HG02938 (cell line): Measurements from ENCODE around the gene PLAC8.
"Not testable (repeated sequence)": the region's sequence is repeated elsewhere in the genome, so short reads cannot be mapped to it uniquely, and the experiment has no call there.

ENCODE experiments used
- ATAC-seq: cut with Tn5 transposase; IDR thresholded peaks from one replicate; pipeline ENCODE4 v1.9.1; 2021; ENCODE audit warnings: mild to moderate bottlenecking, moderate library complexity; ENCODE audit not compliant: unreplicated experiment

Gene PLAC8

GRCh38 chr4:83074086-83074704 lies 40.3 kb downstream of the PLAC8 start:
- peak; percentile 89 for ATAC-seq

- no peak for ATAC-seq
Measured at GRCh38 chr4:83071116-83071515, 43.4 kb downstream of the PLAC8 start.

GRCh38 chr4:83067058-83067639 lies 47.4 kb downstream of the PLAC8 start:
- ATAC-seq, result no peak

- ATAC-seq, result no peak
Measured at GRCh38 chr4:83065266-83065665, 49.3 kb downstream of the PLAC8 start.

- ATAC-seq, result no peak
Measured at GRCh38 chr4:83062739-83063138, 51.8 kb downstream of the PLAC8 start.

GRCh38 chr4:83054928-83055327 lies 59.6 kb downstream of the PLAC8 start:
- ATAC-seq, result no peak

GRCh38 chr4:83048781-83049180 lies 65.7 kb downstream of the PLAC8 start:
- not testable (repeated sequence) for ATAC-seq

GRCh38 chr4:83046693-83047473 lies 67.6 kb downstream of the PLAC8 start:
- no peak for ATAC-seq

- no peak for ATAC-seq
Measured at GRCh38 chr4:83043801-83044407, 70.6 kb downstream of the PLAC8 start.

GRCh38 chr4:83043157-83043556 lies 71.4 kb downstream of the PLAC8 start:
- ATAC-seq, result not testable (repeated sequence)

- ATAC-seq, result no peak
Measured at GRCh38 chr4:83040269-83040668, 74.3 kb downstream of the PLAC8 start.
